Adrenal gland (tissue), 5 donors: ENCODE data around the gene STARD8.

Experiments
- CTCF ChIP-seq, 6 experiments: fragments of 450-650 bp in 4 of 6; fragments of 200-600 bp in 2 of 6; sonication (generic) in 1 of 6; IDR thresholded peaks; 1 replicate in 5 of 6; 2 replicates in 1 of 6; pipeline versions ENCODE4 v1.5.1 to v1.8.0; 2016 to 2021; ENCODE audit warnings: antibody characterized with exemption in 6 of 6, mild to moderate bottlenecking in 2 of 6, moderate library complexity in 1 of 6
- POLR2A ChIP-seq, 2 donors: fragments of 450-650 bp; IDR thresholded peaks; one replicate each; pipeline ENCODE4 v1.6.1; 2017; ENCODE audit warnings: antibody characterized with exemption in 2 of 2, mild to moderate bottlenecking in 2 of 2, moderate library complexity in 1 of 2
- donor health status: DM: no; HTN: no; CAD: no.

DNA sequence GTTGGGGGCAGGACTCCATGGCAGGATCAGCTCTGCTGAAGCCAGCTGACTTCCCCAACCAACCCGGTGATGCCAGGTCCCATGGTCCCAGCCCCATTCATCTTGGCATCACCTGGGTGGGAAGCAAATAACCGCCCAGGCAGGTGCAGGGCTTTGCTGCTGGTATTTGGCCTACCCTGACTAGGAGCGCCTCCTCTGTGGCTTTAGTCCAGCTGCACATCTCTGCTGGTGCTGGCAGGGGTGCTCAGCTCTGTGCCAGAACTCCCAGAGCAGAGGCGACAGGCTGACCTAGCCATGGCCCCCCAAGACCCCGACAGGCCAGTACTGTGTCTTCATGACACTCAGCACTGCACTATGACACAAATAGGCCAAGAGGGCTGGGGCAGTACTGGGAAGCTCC, 64.4 kb downstream of the STARD8 start:
- no peak for TF ChIP-seq CTCF (IDR thresholded peaks at IDR 0.05)
- no peak for TF ChIP-seq POLR2A (IDR thresholded peaks at IDR 0.05)
